Left hindlimb (tissue), 1 donor: Measurements from ENCODE around the gene KLHL9.

ENCODE experiments used
- DNase-seq: peaks from one replicate; pipeline ENCODE4 v3.0.0-alpha.2; 2018

Gene KLHL9

DNA sequence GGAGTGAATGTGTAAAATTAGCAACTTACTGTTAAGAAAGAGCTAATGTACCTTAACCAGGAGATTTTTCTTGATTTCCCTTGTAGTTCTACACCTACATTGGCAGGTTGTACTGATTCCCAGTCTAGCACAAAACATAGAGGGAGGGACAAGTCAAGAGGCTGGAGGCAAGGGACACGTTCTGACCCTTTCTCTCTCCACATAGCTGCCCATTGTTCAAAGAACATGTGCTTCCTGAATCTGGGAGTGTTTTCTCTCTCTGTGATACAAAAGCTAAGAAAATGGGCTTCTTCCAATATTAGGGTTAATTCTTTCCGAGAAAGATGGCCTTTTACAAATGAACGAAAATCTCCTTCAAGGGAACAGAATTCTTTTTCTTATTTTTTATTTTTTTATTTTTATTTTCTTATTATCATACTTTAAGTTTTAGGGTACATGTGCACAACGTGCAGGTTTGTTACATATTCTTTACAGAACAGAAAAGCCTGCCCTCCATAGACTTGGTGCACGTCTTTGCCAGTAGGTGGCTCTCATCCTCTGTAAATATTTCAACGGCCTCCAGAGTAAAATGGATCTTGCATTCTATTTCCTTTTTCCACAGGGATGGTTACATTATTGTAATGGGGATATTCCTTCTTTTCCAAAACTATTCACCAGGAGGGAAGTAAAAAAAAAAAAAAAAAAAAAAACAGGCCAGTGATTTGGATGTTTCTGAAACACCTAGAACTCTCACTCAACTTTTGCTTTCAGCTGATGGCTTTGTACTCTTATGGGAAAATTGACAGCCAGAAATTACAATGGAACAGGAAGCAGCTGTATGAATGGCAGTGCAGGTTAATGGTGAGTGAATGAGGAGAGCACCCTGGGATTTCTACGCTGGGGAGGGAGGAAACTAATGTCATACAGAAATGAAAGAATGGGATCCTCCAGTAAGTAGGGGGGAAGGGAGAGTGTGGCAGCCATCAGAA is 17.0 kb downstream of the KLHL9 start:
- DNase-seq: no peak

DNA sequence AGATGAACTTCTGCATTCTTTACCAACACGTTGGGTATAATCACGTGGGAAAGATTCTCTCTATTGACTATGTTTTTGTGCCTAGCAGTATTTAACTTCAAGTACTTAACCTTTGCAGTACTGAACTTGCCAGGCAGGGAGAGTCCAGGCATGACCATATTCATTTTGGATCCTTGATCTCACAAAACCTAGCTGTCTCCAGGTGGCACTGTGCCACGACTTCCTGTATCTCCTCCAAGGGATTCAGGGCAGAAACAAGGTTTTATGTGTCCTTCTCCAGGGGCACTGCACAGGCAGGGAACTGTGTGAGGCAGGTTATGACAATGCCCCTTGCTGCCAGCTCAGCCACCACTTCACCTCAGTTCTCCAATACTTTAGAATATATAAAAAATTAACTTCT is 18.3 kb downstream of the KLHL9 start:
- no peak for DNase-seq

DNA sequence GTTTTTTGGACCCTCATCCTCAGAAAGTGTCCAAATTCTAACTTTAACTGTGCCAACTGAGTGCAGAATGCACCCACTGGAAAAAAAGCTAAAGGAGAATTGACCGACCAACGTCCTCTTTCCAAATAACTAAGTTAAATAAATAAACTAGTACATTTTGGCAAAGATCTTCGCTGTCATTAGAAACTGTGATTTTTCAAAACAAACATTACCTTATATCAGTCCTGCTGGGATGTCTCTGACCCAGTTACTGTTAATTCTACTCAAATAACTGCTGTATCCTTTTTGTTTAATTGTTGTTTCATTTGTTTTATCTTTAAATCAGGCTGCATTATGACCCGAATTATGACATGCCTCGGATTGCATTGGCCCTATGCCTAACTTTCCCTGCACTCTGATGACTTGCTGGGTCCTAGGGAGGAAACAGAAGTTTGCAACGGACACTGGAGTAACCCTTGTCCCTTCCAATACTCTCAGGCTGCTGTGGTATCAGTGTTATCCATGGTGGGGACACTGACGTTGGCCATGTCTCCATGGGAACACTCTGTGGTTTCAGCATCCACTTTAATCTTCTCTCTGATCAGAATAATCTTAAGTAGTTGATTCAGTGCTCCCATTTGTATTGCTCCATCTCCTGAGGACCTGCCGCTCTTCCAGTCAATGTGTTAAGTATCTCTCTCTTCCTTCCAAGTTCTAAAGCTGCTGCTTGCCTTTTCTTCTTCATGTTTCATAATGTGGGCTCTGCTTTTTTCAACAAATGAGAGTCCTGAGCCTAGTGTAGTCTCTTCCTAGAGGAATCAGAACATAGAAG is 19.0 kb downstream of the KLHL9 start:
- no peak for DNase-seq

DNA sequence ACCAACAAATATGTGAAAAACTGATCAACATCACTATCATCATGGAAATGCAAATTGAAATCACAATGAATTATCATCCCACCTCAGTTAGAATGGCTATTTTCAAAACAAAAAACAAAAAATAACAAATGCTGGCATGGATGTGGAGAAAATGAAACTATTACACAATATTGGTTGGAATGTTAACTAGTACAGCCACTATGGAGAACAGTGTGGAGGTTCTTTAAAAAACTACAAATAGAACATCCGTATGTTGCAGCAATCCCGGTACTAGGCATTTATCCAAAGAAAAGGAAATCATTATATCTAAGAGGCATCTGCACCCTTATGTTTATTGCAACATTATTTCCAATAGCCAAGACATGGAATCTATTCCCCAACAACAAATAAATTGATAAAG is 21.1 kb downstream of the KLHL9 start:
- no peak for DNase-seq

DNA sequence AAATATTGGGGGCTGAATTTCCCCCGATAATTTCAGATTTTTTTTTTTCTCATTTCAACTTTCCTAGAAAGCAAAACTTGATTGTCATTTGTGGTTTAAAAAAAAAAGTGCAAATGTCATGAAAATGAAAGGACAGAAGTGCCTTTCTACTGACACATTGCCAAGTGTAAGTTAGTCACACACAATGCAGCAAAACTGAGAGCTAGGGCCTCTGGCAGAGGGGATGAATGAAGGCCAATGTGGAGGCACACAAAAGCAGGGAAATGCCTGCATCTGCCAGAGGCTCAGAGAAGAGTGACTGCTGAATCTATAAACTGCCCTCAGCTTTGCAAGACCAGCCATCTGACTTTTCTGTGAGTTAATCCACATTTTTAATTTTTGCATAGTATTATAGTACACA is 23.3 kb downstream of the KLHL9 start:
- no peak for DNase-seq

DNA sequence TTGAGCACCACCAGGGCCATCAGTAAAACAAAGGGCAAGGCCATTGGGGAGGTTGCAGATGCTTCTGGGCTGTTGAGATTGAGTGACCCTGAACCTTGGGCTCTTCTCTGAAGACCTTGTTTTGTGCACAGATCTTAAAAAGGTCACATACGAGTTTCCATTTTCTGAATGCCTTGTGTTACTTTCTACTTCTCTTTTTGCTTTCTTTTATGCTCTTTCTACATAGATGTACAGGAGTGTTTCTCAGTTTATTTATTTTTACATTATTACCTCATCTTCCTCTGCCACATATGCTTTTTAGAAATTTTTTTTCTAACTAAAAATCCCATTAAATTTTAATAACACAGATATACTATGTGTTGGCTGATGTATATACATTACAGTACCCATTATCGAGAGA is 30.0 kb downstream of the KLHL9 start, which contains the start of gene IFNA5:
Gene IFNA5, minus strand, starts transcription at position 101 of the 400 bp plus-strand sequence. Its CDS starts 57 bp downstream, at position 44.
- no peak for DNase-seq

DNA sequence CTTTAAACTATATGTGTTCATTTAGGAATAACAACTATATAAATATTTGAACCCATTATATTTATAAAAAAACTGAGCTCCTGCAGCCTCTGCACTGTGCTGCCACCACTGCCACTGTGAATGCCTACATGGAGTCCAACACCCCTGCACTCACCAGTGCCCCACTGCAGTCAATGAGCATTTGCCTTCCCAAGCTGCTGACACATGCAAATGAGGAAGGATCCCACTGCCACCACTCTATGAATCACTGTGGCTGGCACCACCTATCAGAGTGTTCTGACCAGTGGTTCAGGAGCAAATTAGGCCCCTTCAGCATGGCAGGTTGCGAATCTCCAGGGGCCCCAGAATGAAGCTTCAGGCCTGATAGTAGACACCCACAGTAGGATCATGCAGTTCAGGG is 39.2 kb downstream of the KLHL9 start:
- no peak for DNase-seq

DNA sequence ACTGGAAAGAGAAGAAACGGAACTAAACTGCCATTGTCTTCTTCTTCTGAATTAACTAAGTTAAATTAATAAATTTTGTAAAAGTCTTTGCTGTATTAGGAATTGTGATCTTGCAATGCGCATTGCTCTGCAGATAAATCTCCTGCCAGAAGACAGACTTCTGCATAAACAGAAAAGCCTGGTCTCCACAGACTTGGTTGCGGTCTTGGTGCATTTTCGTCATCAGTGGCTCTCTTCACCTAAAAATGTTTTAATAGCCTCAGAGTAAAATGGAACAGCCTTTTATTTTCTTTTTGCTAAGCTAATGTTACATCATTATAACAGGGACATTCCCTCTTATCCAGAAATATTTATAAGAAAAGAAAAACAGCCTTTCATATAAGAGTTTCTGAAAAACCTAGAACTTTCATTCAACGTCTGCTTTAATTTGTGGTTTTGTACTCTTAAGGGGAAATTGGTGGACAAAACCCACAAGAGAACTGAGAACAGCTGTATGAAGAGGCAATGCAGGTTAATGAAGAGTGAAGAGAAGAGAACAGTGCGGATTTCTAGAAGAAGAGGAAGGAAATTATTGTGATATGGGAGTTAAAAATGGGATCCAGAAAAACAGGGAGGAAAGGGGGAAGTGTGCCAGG is 40.2 kb downstream of the KLHL9 start:
- no peak for DNase-seq

DNA sequence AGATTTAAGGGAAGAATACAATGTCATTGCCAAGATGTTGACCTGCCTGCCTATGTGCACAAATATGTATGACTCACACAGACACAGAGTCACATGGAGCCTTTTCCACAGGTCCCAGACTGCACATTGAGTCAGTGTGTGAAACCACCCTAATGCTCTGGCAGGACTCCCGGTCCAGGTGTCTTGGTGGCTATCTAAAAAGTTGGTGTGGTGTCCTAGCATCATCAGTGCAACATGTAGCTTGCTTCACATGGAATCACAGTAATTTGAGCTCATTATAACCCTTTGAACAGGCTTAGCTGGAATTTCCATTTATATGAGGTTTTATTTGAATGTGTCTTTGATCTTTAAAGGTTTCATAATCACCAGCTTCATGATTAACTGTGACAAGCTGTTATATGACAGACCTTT is 40.8 kb downstream of the KLHL9 start:
- no peak for DNase-seq

DNA sequence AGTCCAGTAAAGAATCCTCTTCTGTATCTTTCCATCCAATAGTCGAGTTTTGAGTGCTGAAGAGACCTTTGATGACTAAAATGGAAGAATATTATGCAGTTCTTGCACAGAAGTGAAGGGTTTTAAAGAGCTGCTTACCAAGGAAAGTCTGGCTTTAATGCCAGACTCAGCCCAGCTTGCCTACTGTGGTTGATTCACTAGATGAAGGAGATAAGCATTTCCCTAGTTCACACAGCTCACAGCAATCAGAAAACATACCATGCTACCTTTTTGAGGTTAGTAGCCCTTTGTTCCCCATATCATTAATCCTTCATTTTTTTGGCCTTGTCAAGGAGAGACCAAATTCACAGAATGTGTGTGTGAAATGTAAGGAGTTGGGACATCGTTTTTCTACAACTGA is 45.4 kb downstream of the KLHL9 start:
- DNase-seq: no peak

DNA sequence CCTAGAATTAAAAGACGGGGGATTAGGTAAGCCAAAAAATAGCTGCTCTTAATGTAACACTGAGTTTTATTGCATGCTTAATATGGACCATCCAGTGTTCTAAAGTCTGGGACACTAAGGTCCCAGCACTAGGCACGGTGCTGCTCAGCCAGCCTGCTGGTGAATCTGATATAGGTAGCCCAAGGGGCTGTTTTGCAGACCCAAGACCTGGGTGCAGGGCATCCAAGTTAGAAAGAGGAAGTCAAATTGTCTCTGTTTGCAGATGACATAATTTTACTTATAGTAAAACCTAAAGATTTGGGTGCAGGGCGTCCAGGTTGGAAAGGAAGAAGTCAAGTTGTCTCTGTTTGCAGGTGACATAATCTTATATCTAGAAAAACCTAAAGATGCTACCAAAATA is 47.9 kb downstream of the KLHL9 start:
- DNase-seq: no peak

DNA sequence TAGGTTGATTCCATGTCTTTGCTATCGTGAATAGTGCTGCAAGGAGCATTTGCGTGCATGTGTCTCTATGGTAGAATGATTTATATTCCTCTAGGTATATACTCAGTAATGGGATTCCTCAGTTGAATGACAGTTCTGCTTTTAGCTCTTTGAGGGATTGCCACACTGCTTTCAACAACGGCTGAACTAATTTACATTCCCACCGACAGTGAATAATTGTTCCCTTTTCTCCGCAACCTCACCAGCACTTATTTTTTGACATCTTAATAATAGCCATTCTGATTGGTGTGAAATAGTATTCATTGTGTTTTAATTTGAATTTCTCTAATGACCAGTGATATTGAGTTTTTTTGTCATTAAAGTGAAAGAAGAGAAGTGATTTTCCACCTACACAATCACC is 48.5 kb downstream of the KLHL9 start:
- no peak for DNase-seq

DNA sequence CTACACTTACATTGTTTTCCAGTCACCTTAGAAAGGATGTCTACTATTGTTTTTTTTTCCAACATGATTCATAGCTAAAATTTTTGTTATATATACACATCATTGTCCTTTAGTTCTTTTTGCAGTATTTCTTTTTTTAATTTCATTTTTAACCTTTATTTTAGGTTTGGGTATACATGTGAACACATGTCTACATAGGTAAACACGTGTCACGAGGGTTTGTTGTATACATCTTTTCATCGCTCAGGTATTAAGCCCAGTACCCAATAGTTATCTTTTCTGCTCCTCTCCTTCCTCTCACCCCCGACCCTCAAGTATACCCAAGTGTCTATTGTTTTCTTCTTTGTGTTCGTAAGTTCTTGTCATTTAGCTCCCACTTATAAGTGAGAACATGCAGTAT is 49.1 kb downstream of the KLHL9 start:
- no peak for DNase-seq

DNA sequence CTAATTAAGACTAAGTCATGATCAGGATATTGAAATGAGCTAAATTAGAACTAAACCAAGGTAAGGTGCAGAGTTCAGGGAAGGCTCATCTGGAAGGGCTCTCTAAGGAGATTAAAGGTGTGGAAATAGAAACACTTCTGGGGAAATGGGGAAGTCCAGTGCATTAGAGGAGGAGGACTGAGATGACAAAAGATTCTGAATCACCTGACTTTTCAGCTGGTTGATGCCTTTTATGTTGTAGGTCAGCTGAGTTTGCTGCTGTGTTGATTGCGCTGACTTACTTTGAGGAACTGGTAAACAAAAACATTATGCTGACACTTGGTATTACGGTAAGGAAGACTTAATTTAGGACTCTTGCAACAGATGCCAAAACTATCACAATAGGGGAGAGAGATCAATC is 53.9 kb downstream of the KLHL9 start:
- no peak for DNase-seq
